HG03439 (cell line): ENCODE results near the gene TAX1BP3.
A peak's percentile ranks its signal among the peaks of the same experiment; 100 is the strongest.

ENCODE experiments used
- ATAC-seq: cut with Tn5 transposase; IDR thresholded peaks from one replicate; pipeline ENCODE4 v1.9.1; 2021; ENCODE audit warnings: mild to moderate bottlenecking, moderate library complexity; ENCODE audit not compliant: unreplicated experiment

The TAX1BP3 gene

DNA sequence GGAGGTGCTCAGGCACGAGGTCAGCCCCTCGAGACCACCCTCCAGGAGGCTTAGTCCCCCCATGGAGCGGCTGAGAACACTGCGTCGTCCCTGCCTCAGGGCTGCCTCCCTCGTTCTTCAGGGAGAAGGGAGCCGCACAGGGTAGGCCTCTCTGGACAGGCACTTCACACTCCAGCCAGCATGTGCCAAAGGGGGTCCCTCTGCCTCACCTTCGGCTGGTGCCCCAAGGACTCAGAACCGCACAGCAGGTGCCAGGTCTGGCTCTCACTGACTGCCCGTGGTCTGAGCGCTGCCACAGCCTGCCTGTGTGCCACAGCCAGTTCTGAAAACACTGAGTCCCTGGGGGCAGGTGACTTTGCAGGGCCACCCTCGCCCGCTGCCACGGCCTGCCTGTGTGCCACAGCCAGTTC, 20.5 kb upstream of the TAX1BP3 start:
- ATAC-seq, result no peak

DNA sequence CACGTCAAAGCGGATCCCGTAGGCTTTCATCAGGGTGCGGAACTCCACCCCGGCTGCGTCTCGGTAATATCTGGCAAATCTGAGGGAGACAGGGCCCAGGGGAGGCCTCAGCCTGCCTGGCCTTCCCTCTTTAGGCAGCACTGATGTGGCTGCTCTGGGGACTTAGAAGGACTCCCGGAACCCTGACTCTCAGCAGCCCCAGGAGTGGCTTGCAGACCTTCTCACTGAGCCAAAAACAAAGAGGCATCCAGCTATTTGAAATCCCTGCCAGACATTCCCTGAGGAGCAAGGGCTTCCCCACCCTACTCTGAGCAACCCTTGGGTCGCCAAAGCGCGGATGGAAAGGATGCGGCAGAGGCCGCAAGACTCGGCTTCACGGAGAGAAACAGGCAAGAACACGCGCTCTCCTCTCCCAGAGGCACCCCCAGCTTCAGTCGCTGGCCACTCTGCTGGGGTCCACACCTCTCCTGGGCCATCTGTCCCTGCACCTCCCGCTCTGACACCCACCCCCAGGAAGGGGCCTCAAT, 19.7 kb upstream of the TAX1BP3 start:
- ATAC-seq, result no peak

DNA sequence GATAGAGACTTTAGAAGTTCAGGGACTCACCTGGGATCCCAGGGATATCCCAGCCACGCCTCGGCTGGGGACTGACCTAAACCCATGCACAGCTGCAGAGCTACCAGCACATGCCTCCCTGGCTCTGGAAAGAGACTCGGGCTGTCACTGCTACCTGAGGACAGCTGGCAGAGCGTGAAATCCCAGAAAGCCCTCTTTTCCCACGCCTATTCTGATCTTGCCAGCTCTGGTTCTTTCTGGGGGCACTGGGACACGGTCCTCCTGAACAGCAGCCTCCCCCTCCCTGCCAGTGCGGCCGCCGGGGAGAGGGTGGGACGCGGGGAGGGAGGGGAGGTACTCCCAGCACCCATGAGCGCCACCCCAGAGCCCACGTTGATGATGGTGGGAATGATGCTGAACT, 16.8 kb upstream of the TAX1BP3 start:
- no peak for ATAC-seq

DNA sequence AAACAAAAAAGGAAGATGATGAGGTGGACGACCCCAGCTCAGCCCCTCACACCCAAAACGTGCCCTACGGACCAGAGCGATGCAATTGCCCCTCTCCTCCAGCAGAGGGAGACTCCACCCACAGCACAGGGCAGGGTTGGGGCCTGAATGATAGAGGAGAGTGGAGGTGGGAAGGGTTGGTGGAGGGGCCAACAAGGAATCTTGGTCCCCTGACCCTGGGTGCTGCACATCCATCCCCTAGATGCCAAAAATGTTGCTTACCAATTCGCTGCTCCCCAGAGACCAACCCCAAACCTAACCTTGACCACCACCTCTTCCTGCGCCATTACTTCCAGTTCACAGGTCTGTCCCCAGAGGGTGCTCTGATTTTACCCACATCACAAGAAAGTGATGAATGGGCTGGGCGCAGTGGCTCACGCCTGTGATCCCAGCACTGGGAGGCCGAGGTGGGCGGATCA, 14.7 kb upstream of the TAX1BP3 start:
- ATAC-seq, result peak; percentile 70

DNA sequence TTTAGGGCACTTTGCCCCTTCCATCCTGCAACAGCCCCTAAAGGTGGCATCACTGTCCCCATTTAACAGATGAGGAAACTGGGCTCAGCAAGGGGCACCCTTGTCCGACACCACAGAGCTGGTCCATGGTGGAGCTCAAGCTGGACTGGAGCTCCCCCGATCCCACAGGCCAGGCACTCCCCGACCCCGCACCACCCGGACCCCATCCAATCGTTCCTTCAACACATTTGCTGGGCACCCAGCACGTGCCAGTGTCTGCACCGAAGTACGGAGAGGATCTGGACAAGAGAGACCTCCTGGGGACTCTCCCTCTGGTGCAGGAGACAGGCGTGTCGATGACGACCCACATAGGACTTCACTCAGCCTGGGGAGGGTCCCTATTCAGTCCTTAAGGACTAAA, 13.7 kb upstream of the TAX1BP3 start:
- no peak for ATAC-seq

DNA sequence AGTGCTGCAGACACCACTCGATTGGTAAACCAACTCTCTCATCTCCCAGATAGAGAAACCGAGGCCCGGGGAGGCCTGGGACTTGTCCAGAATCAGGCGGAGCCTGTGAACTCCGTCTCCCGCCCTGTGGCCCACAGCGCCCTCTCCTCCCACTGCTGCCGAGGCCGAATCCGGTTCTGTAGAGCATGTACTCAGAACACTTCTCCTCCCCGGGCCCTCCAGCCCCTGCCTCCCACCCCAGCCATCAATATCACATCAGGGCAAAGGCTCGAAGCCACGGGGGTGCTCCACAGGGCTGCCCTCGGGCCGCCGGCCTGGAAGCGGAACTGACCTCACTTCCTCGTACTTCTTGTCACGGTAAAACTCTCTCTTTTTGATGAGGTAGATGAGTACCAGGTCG, 13.2 kb upstream of the TAX1BP3 start:
- ATAC-seq, result no peak

DNA sequence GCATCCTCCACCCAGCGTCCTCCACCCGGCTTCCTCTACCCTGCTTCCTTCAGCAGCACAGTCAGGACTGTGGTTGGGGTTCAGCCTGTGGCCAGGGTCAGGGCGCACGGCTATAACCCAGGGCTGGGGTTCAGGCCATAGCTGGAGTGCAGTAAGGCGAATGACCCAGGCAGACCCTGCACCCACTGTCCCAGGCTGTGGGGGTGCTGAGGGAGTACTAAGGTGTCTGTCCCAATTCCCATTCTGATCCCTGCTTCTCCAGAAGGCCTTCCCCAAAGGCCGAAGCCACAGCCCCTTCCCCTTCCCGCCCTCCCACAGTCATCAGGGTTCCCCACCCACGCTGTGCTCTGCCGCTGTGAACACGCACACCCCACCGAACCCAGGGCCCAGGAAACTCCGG, 12.7 kb upstream of the TAX1BP3 start:
- no peak for ATAC-seq

DNA sequence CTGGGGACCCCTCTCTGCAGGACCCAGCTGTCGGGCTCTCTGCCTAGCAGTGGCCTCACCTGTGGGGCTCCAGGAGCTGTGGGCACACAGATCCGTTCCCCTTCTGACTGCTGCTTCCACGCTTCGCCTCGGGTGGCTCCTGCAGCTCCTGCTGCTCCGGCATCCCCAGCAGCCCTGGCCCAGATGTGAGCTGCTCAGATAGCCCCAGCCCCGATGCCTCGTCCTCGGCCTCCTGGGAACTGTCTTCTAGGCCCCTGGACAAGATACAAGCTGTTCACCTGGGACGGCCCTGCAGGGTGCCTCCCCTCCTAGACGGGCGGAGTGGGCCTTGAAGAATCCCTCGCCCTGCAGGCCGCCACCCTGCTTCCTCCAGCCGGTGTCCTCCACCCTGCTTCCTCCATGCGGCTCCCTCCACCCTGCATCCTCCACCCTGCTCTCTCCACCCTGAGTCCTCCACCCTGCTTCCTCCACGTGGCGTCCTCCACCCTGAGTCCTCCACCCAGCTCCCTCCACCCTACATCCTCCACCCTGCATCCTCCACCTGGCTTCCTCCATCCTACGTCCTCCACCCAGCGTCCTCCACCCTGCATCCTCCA, 11.3 kb upstream of the TAX1BP3 start:
- no peak for ATAC-seq

DNA sequence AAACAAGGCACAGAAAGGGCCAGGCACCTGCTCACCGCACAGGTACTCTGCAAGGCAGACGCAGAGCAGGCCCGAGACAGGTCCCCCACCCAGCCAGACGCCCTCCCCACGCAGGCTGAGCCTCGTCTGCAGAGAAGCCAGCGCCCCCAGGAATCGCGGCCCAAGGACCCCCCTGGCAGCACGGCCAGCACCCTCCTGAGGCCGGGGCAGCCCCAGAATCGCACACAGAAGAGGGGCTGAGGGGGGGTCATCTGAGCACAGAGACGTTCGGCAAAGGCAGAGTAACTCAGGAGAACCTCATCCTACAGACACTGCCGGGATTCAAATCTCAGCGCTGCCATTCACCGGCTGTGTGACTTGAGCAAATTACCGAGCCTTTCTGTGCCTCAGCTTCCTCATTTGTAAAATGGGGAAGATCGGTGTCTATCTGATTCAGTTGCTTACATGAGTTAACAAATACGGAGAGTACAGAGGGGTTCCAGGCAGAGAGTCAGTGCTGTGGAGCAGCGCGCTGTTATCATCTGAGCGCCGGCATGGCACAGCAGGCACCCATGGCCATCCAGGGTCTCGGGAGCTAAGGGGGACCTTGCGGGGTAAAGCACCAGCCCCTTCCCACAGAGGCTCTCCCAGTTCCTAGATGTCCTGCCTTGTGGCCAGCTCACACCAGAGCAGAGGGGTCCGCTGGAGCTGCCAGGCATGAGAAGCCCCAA, 10.6 kb upstream of the TAX1BP3 start:
- ATAC-seq, result no peak

DNA sequence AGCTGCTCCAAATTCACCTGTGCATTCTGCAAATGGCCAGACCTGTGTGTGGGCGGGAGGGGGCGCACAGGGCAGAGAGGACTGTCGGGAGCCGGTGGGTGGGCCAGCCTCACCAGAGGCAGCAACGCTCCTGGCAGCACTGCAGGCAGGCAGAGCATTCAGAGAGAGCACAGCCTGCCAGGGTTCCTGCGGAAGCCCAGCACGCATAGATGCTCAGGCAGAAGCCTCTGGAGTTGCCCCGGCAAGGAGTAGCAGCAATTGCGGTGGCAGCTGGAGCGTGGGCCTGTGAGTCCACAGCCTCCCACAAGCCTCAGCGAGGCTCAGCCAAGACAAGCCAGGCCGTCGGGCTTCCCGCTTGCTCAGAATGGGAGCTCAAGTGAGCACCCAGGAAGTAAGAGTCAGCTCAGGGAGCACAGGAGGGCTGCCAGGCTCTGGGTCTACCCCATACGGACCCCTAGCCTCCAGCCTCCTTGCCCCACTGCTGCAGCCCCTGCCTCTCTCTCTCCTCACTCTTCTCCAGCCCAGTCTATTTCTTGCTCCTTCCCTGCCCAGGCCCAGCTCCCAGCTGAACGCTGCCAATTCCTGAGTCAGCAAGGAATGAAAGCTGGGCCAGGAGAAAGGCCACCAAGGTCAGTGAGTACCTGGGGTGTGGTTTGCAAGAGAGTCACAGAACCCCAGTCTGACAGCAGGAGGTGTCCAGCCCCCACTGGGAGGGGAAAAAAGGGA, 9.9 kb upstream of the TAX1BP3 start:
- no peak for ATAC-seq

DNA sequence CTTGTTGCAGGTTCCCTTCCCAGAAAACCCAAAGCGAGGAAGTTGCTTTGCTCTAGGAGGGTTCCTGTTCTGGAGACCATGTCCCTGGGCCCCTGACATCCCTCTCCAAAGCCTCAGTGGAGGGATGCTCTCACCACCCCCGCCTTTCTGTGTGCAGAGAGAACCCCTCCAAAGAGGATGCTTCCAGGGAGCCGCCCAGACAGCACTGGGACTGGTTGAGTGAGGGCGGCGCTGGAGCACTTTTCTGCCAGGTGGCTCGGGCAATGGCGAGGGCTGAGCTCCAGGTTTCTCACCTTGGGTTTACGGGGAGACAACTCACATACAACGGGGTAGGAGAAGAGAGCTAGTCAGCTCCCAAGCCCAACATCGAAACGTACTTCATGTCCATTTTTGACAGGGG, 7.5 kb upstream of the TAX1BP3 start:
- no peak for ATAC-seq

DNA sequence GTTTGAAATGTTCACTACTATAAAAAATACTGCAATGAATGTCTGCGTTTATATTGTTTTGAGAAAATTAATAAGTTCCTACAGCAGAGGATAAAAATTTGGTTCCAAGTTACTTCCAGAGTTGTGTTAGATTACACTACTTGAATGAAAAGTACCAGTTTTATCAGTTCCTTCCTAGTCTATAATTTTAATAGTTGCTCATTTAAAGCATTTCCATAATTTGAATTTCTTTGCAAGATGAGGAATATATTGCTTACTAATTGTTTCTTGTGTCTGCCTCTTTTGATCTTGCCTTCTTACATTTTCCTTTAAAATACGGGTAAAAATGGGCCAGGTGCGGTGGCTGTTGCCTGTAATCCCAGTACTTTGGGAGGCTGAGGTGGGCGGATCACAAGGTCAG, 4.2 kb upstream of the TAX1BP3 start:
- no peak for ATAC-seq

DNA sequence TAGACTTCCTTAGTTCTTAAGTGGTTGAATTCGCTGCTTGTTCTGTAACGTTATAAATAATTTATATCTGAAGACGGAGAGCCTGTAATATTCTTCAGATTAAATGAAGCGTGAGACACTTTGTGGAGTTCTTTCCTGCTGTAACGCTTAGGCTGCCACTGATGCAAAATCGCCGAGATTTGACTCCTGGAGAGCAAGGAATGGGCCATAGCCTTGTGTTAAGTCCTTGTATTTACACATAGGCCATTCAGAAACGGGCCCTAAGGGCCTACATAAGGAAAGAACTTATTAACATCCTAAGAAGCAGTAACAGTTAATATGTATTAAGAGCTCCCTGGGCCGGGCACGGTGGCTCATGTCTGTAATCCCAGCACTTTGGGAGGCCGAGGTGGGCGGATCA, 1.2 kb upstream of the TAX1BP3 start:
- no peak for ATAC-seq

DNA sequence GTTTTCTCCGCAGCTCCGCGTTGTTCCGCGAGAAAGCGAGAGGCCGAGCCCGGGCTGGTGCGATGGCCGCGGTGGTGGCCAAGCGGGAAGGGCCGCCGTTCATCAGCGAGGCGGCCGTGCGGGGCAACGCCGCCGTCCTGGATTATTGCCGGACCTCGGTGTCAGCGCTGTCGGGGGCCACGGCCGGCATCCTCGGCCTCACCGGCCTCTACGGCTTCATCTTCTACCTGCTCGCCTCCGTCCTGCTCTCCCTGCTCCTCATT, 638 bp upstream of the TAX1BP3 start:
- no peak for ATAC-seq

DNA sequence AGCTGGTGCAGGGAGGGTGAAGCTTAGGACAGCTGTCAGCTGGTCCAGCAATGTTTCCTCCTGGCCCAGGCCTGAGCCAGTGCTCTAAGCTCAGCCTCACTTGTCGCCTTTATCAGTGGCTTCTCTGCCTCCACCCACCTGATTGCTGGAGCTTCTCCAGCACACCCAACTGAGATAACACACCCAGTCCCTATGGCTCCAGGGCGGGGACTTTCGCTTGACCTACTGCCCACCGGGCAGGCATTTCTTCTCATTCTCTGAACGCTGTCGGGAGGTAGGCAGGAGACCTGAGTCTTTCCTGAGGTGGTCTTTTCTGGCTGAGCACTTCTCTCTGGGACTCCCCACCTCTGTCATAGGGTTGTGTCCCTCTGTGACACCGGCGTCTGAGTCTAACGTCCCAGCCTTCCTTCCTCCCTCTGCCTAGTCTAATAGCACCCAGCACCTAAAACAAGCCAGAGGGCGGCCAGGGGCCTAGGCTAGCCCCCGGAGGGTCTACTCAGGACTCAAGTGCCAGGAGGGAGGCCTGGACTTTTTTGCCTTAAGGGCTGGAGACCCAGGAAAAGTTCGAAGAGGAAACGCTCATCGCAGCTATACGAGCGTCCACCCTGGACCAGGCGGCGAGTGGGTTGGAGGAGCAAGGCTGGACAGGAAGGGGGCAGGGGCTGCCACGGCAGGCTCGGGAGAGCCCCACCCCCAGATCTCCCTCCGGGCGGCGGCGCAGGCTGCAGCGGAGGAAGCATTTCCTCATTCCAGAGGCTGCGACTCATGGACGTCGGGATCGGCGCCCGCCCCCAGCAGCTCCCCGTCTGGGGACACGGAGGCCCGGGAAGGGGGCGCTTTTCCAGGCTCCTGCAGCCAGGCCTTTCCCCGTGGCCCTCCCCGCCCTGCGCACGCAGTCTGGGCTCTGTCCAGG, 756 bp downstream of the TAX1BP3 start:
- ATAC-seq, result peak; percentile 20

DNA sequence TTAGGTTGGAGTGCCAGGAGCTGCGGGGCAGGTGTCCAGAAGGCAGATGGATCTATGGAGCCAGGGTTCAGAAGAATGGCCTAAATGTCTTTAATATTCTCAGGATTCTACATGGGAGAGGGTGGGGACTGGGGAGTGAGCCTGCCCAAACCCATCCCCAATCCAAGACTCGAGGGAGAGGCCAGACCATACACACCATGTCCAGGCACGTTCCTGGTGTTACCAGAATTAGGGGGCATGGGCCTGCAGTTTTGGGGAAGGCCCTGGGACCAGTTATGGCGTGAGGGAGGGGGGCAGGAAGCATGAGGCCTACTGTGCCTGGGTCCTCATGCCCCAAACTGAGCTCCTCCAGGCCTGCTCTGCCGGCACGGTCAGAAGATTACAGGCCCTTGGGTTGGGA, 1.9 kb downstream of the TAX1BP3 start:
- no peak for ATAC-seq

DNA sequence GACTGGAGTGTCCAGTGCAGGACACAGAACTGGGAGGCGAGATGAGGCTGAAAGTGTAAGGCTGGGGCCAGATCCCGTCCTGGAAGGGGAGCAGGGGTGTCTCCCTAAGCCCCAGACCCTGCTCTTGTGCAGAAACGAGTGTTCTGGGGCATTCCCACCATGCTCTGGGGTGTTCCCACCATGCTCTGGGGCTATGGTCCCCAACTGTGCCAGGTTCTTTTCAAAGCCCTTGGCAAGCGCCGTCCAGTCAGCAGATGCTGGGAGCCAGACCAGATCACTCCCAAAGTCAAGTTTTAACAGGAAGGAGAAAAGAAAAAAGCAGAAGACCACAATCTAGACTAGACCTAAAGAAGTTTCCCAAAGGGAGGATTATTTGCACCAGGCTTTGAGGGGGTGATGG, 2.5 kb downstream of the TAX1BP3 start:
- ATAC-seq, result no peak

DNA sequence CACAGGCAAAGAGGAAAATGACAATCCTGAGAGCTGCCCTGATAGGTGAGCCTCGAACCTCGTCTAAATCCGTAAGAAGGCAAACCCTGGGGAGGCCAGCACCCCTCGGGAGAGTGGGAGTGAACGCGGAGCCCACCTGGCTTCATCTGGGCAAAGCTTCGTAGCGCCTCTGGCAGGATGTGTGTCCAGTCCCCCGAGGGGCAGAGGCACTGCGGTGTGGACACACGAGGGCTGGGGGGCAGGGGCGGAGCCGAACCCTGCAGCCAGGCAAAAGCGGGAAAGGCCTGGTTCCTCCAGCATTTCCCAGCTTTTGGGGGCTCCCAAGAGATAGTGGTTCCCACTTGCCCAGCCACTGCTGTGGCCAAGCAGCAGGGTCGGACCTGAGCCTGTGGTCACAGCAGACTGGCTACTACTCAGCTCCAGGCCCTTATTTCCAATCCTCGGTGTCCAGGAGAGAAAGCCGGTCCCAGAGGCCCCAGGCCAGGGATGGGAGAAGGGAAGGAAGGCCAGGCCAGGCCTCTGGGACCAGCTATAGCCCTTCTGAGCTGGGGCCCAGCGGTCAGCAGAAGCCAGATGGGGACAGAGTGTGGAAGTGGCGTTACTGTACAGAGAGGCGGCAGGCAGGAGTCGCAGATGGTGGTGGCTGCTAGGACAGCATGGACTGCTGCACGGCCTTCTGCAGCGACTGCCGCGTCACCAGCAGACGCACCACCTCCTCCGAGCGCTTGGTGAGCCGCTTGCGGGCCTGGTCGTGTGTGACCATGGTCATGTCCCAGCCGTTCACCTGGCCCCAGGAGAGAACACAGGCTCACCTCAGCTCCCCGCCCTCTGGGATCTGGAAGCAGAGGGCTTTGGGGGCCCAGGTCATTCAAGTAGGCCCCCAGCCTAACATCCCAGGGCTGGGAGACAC, 5.0 kb downstream of the TAX1BP3 start:
- no peak for ATAC-seq

DNA sequence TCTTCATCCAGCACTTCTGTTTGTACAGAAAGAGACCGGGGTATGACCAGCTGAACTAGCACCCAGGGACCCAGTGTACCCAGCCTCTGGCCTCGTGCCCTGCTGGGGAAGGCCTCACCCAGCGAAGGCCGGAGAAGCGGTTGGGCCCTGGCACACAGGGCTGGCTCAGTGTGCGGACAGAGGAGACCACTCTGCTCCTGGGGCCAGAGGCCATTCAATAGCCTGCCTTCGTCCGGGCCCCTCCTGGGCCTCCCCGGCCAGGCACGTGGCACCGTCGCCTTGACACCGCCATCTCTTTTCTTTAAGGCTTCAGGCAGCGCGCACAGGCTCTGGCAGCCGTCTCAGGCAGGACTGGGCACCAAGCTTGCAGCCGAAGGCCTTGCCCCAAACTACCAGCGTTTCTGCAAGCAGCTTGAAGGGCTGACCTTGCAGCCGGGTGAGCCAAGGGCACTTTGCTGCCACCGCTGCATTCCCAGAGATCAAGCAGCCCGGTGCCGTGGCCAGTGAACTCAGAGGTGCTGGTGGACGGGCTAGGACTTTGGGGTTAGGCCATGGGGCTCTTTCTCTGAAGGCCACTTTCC, 8.0 kb downstream of the TAX1BP3 start:
- ATAC-seq, result no peak
